Thoracic aorta (tissue), 2 donors: ENCODE measurements around the gene SLC17A9. TPM values are rescaled to one million over a fixed set of nuclear protein-coding genes. Genes with fewer than 3 reads are reported as not detected.
A peak's percentile ranks its signal among the peaks of the same experiment; 100 is the strongest.

Experiments
- ATAC-seq: fragments of 150-250 bp; one replicate; pipeline ENCODE4 v1.8.0; 2017; ENCODE audit warnings: low read depth; ENCODE audit not compliant: insufficient number of reproducible peaks, low FRiP score
- DNase-seq: peaks from one replicate; pipeline ENCODE4 v3.0.0-alpha.2; 2020; ENCODE audit warnings: low spot score
- H3K27ac ChIP-seq, 2 donors: fragments of 200-600 bp; sonication (generic); 1 replicate in 1 of 2; 2 replicates in 1 of 2; pipeline ENCODE4 v1.5.1; 2016; ENCODE audit warnings: mild to moderate bottlenecking in 2 of 2, moderate library complexity in 2 of 2
- H3K27me3 ChIP-seq: fragments of 200-600 bp; sonication (generic); replicated peaks from 2 replicates; pipeline ENCODE4 v1.6.0; 2016; ENCODE audit warnings: mild to moderate bottlenecking; ENCODE audit not compliant: insufficient read depth
- H3K36me3 ChIP-seq: fragments of 200-600 bp; sonication (generic); one replicate; pipeline ENCODE4 v1.5.1; 2016
- H3K4me1 ChIP-seq, 2 donors: fragments of 200-600 bp; sonication (generic); 1 replicate in 1 of 2; 2 replicates in 1 of 2; pipeline versions ENCODE4 v1.5.1 to v1.6.0; 2016; ENCODE audit warnings: low read depth in 2 of 2, mild to moderate bottlenecking in 1 of 2; ENCODE audit not compliant: control insufficient read depth in 1 of 2
- H3K4me3 ChIP-seq: fragments of 200-600 bp; sonication (generic); 2 replicates; pipeline ENCODE4 v1.5.1; 2016; ENCODE audit warnings: mild to moderate bottlenecking
- H3K9me3 ChIP-seq: fragments of 200-600 bp; sonication (generic); 2 replicates; pipeline ENCODE4 v1.5.1; 2016
- total RNA-seq, 2 donors: library from RNA; depleted of rRNA; stranded (reverse); fragments of >200 nt; gene quantifications; one replicate each; pipeline versions ENCODE4 v1.1.0 to v1.2.3, GENCODE V29; 2016
- TF ChIP-seq, protein P1 (sequence below): fragments of 200-600 bp; sonication (generic); IDR thresholded peaks from one replicate; pipeline ENCODE4 v1.5.1; 2019; ENCODE audit warnings: antibody characterized with exemption

Gene SLC17A9
- total RNA-seq, 2 donors from 2014 or later = 17.9 to 18.8 TPM

DNA sequence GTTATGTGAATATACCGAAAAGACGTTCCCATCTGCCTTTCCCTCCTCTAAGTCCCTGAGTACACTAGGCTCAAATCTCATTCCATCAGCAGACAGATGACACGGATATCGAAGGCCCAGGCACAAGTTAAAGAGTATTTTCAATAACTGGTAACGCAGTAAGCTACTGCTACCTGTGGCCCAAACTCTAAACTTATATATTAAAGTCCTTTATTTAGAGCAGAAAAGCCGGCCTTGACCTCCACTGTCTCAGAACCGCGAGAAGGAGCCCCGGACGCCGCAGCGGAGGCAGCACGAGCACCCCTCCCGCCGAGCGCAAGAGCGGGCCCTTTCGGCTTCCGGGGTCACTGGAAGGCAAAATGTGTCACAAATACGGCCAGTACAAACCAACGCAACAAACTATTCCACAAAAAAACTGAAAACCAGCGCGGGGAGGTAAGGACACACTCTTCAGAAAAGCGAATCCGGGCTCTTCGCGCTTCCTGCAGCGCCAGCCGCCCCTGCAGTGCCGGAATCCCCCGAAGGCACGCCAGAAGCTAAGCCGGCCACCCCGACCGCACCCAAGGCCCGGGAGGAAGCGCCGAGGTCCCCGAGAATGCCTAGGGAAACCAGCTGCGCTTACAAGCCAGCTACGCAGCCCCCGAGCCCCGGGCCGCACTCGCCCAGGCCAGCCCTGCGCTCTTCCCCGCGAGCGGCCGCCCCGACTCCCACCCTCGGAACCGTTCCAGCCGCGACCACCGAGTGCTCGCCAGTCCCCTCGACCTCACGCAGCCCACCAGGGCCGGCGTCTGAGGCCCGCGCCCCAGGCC is 26.9 kb upstream of the SLC17A9 start:
- no peak for DNase-seq

DNA sequence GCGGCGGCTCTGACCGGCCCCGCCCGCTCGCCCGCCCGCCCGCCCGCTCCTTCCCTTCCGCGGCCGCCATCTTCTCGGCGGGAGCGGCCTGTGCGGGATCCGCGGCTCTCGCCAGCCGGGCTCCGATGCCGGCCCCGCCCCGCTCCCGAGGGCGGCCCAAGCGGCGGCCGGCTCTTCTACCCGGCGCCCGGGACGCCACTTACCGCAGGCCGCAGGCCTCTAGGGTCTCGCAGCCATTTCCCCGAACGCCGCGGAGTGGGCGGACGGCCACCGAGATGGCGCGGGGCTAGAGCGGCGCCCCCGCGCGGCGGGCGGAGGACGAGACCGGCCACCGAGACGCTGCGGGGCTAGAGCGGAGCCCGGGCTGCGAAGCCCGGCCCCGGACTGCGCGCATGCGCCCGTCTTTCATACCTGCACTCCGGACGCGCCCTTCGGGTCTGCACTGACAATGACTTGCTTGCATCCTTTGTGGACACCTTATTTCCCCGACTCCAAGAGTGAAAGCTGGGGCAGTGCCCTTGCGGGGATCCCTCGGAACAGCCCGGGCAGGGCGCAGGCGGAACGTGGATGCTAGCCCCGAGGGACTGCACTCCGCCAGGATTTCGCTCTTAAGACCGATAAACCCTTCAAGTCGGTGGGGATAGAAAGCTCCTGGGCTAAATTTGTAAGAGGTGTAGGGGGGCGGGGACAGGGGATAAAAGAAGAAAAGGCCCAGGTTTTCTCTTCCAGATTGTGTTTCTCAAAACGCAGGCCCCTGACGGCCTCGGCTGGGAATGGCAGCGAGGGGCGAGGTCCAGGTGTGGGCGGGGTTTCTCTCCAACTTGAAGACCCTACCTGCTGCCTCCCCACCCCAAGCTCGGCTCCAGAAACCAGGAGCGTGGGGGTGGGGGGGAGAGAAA is 26.0 kb upstream of the SLC17A9 start, which contains the start of gene DIDO1:
Gene DIDO1, minus strand, starts transcription at position 277 of the 899 bp plus-strand sequence.
- Histone ChIP-seq H3K27ac (peak within 1 kb of the TSS; percentile 96), H3K9me3 (no peaks in the 10 kb centered on the region), H3K4me1 (peaks cover 44 to 70% of the 10 kb centered on the region in 2 donors), H3K27me3 (no peaks in the 10 kb centered on the region), H3K36me3 (no peaks in the 10 kb centered on the region), H3K4me3 (peak within 1 kb of the TSS; percentile 97)
- TF ChIP-seq, protein P1, sequence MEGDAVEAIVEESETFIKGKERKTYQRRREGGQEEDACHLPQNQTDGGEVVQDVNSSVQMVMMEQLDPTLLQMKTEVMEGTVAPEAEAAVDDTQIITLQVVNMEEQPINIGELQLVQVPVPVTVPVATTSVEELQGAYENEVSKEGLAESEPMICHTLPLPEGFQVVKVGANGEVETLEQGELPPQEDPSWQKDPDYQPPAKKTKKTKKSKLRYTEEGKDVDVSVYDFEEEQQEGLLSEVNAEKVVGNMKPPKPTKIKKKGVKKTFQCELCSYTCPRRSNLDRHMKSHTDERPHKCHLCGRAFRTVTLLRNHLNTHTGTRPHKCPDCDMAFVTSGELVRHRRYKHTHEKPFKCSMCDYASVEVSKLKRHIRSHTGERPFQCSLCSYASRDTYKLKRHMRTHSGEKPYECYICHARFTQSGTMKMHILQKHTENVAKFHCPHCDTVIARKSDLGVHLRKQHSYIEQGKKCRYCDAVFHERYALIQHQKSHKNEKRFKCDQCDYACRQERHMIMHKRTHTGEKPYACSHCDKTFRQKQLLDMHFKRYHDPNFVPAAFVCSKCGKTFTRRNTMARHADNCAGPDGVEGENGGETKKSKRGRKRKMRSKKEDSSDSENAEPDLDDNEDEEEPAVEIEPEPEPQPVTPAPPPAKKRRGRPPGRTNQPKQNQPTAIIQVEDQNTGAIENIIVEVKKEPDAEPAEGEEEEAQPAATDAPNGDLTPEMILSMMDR = peak; percentile 63
- DNase-seq (peak; percentile 35), ATAC-seq (peak; percentile 44)

More for the DNA sequence above, 26.9 kb upstream of the SLC17A9 start:
- peak overlapping the region; percentile 96 for H3K27ac ChIP-seq
- peaks cover 53 to 78% of the 10 kb centered on the region in 2 donors for H3K4me1 ChIP-seq
- H3K27me3 ChIP-seq = no peaks in the 10 kb centered on the region
- TF ChIP-seq, protein P1 = no peak
- H3K36me3 ChIP-seq = no peaks in the 10 kb centered on the region
- no peak for ATAC-seq
- H3K4me3 ChIP-seq = peak overlapping the region; percentile 97
- no peaks in the 10 kb centered on the region for H3K9me3 ChIP-seq

DNA sequence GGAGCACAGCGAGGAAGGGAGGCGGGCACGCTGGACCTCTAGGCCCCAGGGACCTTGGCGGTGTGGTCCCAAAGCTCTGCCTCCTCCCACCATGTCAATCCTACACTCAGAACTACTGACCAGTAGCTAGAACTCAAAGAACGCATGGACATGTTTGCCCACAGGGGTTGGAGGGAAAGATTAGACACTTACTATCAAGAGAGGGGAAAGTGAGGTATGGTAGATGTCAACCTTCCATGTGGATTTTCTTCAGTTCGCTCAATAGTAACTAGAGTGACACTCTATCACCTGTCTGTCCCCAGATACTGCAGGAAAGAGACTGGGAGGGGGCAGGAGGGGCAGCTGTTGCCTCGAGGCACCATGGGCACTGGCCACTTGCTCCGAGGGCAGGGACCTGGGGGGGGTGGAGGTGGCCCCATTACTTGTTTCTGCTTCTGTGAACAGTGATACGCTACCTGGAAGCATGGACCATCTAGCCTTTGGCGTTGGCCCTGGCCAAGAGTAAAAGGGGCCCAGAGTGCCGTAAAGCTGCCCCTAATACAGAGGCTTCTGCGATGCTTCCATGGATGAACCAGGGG is 25.3 kb upstream of the SLC17A9 start:
- no peaks in the 10 kb centered on the region for H3K27me3 ChIP-seq
- DNase-seq (no peak), ATAC-seq (no peak)
- H3K4me3 ChIP-seq = peak overlapping the region; percentile 97
- TF ChIP-seq, protein P1 = no peak
- peak overlapping the region; percentile 96 for H3K27ac ChIP-seq
- H3K9me3 ChIP-seq = no peaks in the 10 kb centered on the region
- H3K4me1 ChIP-seq = peaks cover 42 to 65% of the 10 kb centered on the region in 2 donors
- no peaks in the 10 kb centered on the region for H3K36me3 ChIP-seq

- TF ChIP-seq, protein P1 = no peak
- H3K4me3 ChIP-seq = peak overlapping the region; percentile 84
- no peaks in the 10 kb centered on the region for H3K27me3 ChIP-seq
- H3K9me3 ChIP-seq = no peaks in the 10 kb centered on the region
- ATAC-seq = no peak
- H3K27ac ChIP-seq = peak overlapping the region; percentile 74 to 82
- DNase-seq = no peak
- H3K36me3 ChIP-seq = no peaks in the 10 kb centered on the region
- H3K4me1 ChIP-seq = peaks cover 30 to 53% of the 10 kb centered on the region in 2 donors
These were observed 24.1 kb upstream of the SLC17A9 start for GRCh38 chr20:62928246-62928939.
